CD14-positive monocyte (primary cell): ENCODE data around the gene ELMO1. TPM values are rescaled to one million over a fixed set of nuclear protein-coding genes. Genes with fewer than 3 reads are reported as not detected.

Source experiments
- DNase-seq, 3 donors: peaks; one replicate each; pipeline ENCODE4 v3.0.0-alpha.2; 2011 to 2022
- H2AFZ ChIP-seq: 2 replicates; pipeline ENCODE4 v1.6.0; 2012; ENCODE audit warnings: mild to moderate bottlenecking, low read depth, low read length, inconsistent platforms; ENCODE audit not compliant: insufficient read depth, poor library complexity, severe bottlenecking
- H3K27ac ChIP-seq, 2 donors: 1 replicate in 1 of 2; 2 replicates in 1 of 2; pipeline ENCODE4 v1.5.1; 2012 to 2013; ENCODE audit warnings: low read length in 2 of 2, control low read depth in 1 of 2, inconsistent platforms in 1 of 2, low read depth in 1 of 2, mild to moderate bottlenecking in 1 of 2
- H3K27me3 ChIP-seq, 2 donors: one replicate each; pipeline versions ENCODE4 v1.6.0 to v1.6.1; 2011 to 2013; ENCODE audit warnings: low read length in 2 of 2; ENCODE audit not compliant: control insufficient read depth in 2 of 2, insufficient read depth in 2 of 2
- H3K36me3 ChIP-seq, 2 donors: replicated peaks in 1 of 2; 1 replicate in 1 of 2; 2 replicates in 1 of 2; pipeline versions ENCODE4 v1.5.1 to v1.6.1; 2012 to 2013; ENCODE audit warnings: low read length in 2 of 2, control low read depth in 1 of 2, inconsistent platforms in 1 of 2, mild to moderate bottlenecking in 1 of 2; ENCODE audit not compliant: insufficient read depth in 2 of 2, control insufficient read depth in 1 of 2
- H3K4me1 ChIP-seq, 2 donors: 1 replicate in 1 of 2; 2 replicates in 1 of 2; pipeline versions ENCODE4 v1.5.1 to v1.6.1; 2012 to 2013; ENCODE audit warnings: low read length in 2 of 2, control low read depth in 1 of 2, inconsistent platforms in 1 of 2, mild to moderate bottlenecking in 1 of 2, moderate library complexity in 1 of 2; ENCODE audit not compliant: insufficient read depth in 2 of 2, control insufficient read depth in 1 of 2
- H3K4me2 ChIP-seq: replicated peaks from 2 replicates; pipeline ENCODE3; 2012; ENCODE audit warnings: low read length, moderate library complexity, mild to moderate bottlenecking; ENCODE audit not compliant: poor library complexity, severe bottlenecking; ENCODE audit errors: extremely low read depth
- H3K4me3 ChIP-seq, 3 experiments: fragments of 200-600 bp in 1 of 3; sonication (generic) in 1 of 3; replicated peaks in 1 of 3; 1 replicate in 2 of 3; 2 replicates in 1 of 3; pipeline ENCODE4 v1.5.1; 2011 to 2013; ENCODE audit warnings: low read length in 3 of 3, mild to moderate bottlenecking in 3 of 3, control low read depth in 2 of 3, low read depth in 2 of 3, inconsistent platforms in 1 of 3, moderate library complexity in 1 of 3
- H3K79me2 ChIP-seq: 2 replicates; pipeline ENCODE4 v1.6.0; 2012; ENCODE audit warnings: mild to moderate bottlenecking, control low read depth, inconsistent platforms, low read length, moderate library complexity; ENCODE audit not compliant: insufficient read depth
- H3K9ac ChIP-seq: 2 replicates; pipeline ENCODE4 v1.6.0; 2017; ENCODE audit warnings: low read length, mild to moderate bottlenecking; ENCODE audit not compliant: insufficient read depth, poor library complexity, severe bottlenecking
- H3K9me3 ChIP-seq, 2 donors: replicated peaks in 1 of 2; 1 replicate in 1 of 2; 2 replicates in 1 of 2; pipeline versions ENCODE4 v1.5.1 to v1.6.1; 2012 to 2013; ENCODE audit warnings: low read length in 2 of 2, control low read depth in 1 of 2; ENCODE audit not compliant: control insufficient read depth in 1 of 2, insufficient read depth in 1 of 2
- H4K20me1 ChIP-seq: 2 replicates; pipeline ENCODE4 v1.6.0; 2012; ENCODE audit warnings: mild to moderate bottlenecking, low read length, control low read depth, moderate library complexity; ENCODE audit not compliant: insufficient read depth
- H3K27ac Mint-ChIP-seq, 7 donors: one replicate each; pipeline ENCODE4 v1.8.0; 2020; ENCODE audit warnings: mild to moderate bottlenecking in 7 of 7, mixed read lengths in 7 of 7, moderate library complexity in 6 of 7, inconsistent platforms in 2 of 7
- H3K27me3 Mint-ChIP-seq, 3 donors: one replicate each; pipeline ENCODE4 v1.8.0; 2021 to 2022; ENCODE audit warnings: low read depth in 3 of 3, mild to moderate bottlenecking in 3 of 3, mixed read lengths in 3 of 3, moderate library complexity in 3 of 3, inconsistent platforms in 1 of 3
- H3K36me3 Mint-ChIP-seq, 2 donors: one replicate each; pipeline ENCODE4 v1.8.0; 2020; ENCODE audit warnings: mixed read lengths in 2 of 2, inconsistent platforms in 1 of 2, mild to moderate bottlenecking in 1 of 2
- H3K4me1 Mint-ChIP-seq: one replicate; pipeline ENCODE4 v1.8.0; 2020; ENCODE audit warnings: mild to moderate bottlenecking, mixed read lengths
- H3K4me3 Mint-ChIP-seq, 2 donors: one replicate each; pipeline ENCODE4 v1.8.0; 2020; ENCODE audit warnings: mild to moderate bottlenecking in 2 of 2, mixed read lengths in 2 of 2, moderate library complexity in 1 of 2
- H3K9me3 Mint-ChIP-seq, 7 donors: one replicate each; pipeline ENCODE4 v1.8.0; 2020 to 2022; ENCODE audit warnings: mixed read lengths in 7 of 7, mild to moderate bottlenecking in 6 of 7, moderate library complexity in 6 of 7, inconsistent platforms in 2 of 7
- WGBS: methylation state at CpG from one replicate; pipeline ENCODE4 v1.1.5; 2013; ENCODE audit warnings: missing lambda C conversion rate; ENCODE audit not compliant: insufficient coverage; 5-methylcytosine and 5-hydroxymethylcytosine counted together
- intact Hi-C, 2 donors: fragments of 100-400 bp; cut with micrococcal nuclease; formaldehyde crosslinking; loops; one replicate each; pipeline versions ENCODE4 v1.15.0 to v1.15.1; 2023
- polyA plus RNA-seq, 3 donors: library from polyadenylated mRNA; depleted of rRNA in 1 of 3; unstranded in 2 of 3; stranded (reverse) in 1 of 3; fragments of 300-500 nt in 2 of 3; fragments of >200 nt in 1 of 3; fragmentation: Illumina TruSeq in 2 of 3; gene quantifications; 1 replicate in 2 of 3; 2 replicates in 1 of 3; pipeline ENCODE4 v1.2.3, GENCODE V29; 2012 to 2021
- TF ChIP-seq, protein P1 (sequence below): fragments of 200-600 bp; IDR thresholded peaks from one replicate; pipeline ENCODE4 v1.8.0; 2022; ENCODE audit warnings: antibody characterized with exemption, mild to moderate bottlenecking

ELMO1 gene
- polyA plus RNA-seq, 3 donors, result 46.6 to 50.2 (median 46.7) TPM

GRCh38 chr7:37052705-37053104, 396.0 kb downstream of the ELMO1 start:
- 100% methylated on average over 1 of the region's 3 CpGs for WGBS
- DNase-seq, result no peak

DNA sequence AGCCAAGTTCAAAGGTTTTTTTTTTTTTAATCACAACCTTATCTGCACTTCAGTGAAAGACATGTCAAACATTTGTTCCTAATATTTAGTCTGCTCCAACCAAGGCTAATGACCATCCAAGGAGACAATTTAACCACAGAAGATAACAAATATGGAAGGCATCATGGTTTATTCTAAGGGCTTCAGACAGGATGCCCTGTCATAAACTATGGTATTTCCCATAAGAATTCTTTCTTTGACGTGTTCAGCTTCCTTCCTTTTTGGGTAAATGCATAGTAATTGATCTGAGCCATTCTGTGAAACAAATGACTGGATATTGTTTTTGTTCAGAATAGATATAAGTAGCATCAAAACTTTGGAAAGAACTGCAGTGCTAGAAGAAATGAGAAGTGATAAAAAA, 397.9 kb downstream of the ELMO1 start:
- H3K9me3 Mint-ChIP-seq, result peaks cover 0 to 4% (median 0%) of the 10 kb centered on the region in 7 donors
- intact Hi-C loops, result no loop called here
- H3K4me3 Mint-ChIP-seq, result no peak overlapping the region
- Histone ChIP-seq H3K9me3 (no peaks in the 10 kb centered on the region), H3K9ac (no peak overlapping the region), H3K27me3 (no peaks in the 10 kb centered on the region), H3K79me2 (no peaks in the 10 kb centered on the region), H3K27ac (no peak overlapping the region), H2AFZ (no peak overlapping the region), H3K4me2 (no peak overlapping the region), H3K4me3 (no peak overlapping the region), H4K20me1 (peaks cover 71% of the 10 kb centered on the region), H3K4me1 (peaks cover 6% of the 10 kb centered on the region in 2 donors), H3K36me3 (peaks cover 0 to 5% of the 10 kb centered on the region in 2 donors)
- H3K4me1 Mint-ChIP-seq, result peaks cover 15% of the 10 kb centered on the region
- no peak overlapping the region for H3K27ac Mint-ChIP-seq
- no peaks in the 10 kb centered on the region for H3K27me3 Mint-ChIP-seq
- DNase-seq, result no peak
- H3K36me3 Mint-ChIP-seq, result peaks cover 6 to 10% of the 10 kb centered on the region in 2 donors
- no CpG with 5 or more reads among the region's 1 CpG for WGBS
- TF ChIP-seq, protein P1, sequence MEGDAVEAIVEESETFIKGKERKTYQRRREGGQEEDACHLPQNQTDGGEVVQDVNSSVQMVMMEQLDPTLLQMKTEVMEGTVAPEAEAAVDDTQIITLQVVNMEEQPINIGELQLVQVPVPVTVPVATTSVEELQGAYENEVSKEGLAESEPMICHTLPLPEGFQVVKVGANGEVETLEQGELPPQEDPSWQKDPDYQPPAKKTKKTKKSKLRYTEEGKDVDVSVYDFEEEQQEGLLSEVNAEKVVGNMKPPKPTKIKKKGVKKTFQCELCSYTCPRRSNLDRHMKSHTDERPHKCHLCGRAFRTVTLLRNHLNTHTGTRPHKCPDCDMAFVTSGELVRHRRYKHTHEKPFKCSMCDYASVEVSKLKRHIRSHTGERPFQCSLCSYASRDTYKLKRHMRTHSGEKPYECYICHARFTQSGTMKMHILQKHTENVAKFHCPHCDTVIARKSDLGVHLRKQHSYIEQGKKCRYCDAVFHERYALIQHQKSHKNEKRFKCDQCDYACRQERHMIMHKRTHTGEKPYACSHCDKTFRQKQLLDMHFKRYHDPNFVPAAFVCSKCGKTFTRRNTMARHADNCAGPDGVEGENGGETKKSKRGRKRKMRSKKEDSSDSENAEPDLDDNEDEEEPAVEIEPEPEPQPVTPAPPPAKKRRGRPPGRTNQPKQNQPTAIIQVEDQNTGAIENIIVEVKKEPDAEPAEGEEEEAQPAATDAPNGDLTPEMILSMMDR, result no peak

More at GRCh38 chr7:37052705-37053104, 396.0 kb downstream of the ELMO1 start:
- no peaks in the 10 kb centered on the region for H3K27me3 ChIP-seq
- H3K36me3 Mint-ChIP-seq, result peaks cover 16 to 20% of the 10 kb centered on the region in 2 donors
- peaks cover 62% of the 10 kb centered on the region for H4K20me1 ChIP-seq
- intact Hi-C loops, result no loop called here
- TF ChIP-seq, protein P1, result no peak
- H3K4me1 Mint-ChIP-seq, result no peaks in the 10 kb centered on the region
- no peaks in the 10 kb centered on the region for H3K4me1 ChIP-seq
- no peak overlapping the region for H3K27ac ChIP-seq
- no peak overlapping the region for H3K4me2 ChIP-seq
- H3K36me3 ChIP-seq, result peaks cover 0 to 19% of the 10 kb centered on the region in 2 donors
- no peaks in the 10 kb centered on the region for H3K79me2 ChIP-seq
- H3K27ac Mint-ChIP-seq, result no peak overlapping the region
- no peak overlapping the region for H3K9ac ChIP-seq
- H3K9me3 ChIP-seq, result no peaks in the 10 kb centered on the region
- H3K27me3 Mint-ChIP-seq, result no peaks in the 10 kb centered on the region
- no peak overlapping the region for H3K4me3 Mint-ChIP-seq
- no peak overlapping the region for H3K4me3 ChIP-seq
- no peak overlapping the region for H2AFZ ChIP-seq
- H3K9me3 Mint-ChIP-seq, result peaks cover 0 to 4% (median 0%) of the 10 kb centered on the region in 7 donors
